ENCODE data around the gene ABCB1.
"Not testable (repeated sequence)": the region's sequence is repeated elsewhere in the genome, so short reads cannot be mapped to it uniquely, and the experiment has no call there.

ABCB1 gene

GRCh38 chr7:87575521-87575920 is 25.2 kb downstream of the ABCB1 start:
- no peak for DNase-seq (ENCODE audit: low spot score)

GRCh38 chr7:87574630-87575029 is 26.1 kb downstream of the ABCB1 start:
- DNase-seq (ENCODE audit: low spot score): no peak

DNA sequence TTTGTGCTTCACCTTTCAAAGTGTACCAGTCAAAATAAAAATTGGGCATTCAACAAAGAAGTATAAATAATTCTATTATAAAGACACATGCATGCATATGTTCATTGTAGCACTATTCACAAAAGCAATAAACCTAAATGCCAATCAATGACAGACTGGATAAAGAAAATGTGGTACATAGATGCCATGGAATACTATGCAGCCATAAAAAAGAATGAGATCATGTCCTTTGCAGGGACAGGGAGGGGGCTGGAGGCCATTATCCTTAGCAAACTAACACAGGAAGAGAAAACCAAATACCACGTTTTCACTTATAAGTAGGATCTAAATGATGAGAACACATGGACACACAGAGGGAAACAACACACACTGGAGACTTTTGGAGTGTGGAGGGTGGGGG is 28.2 kb downstream of the ABCB1 start:
- DNase-seq (ENCODE audit: low spot score): not testable (repeated sequence)

- no peak for DNase-seq (ENCODE audit: low spot score)
These were observed 30.5 kb downstream of the ABCB1 start for GRCh38 chr7:87570178-87570577.

- DNase-seq (ENCODE audit: low spot score): no peak
These were observed 33.6 kb downstream of the ABCB1 start for GRCh38 chr7:87567052-87567451.

GRCh38 chr7:87566311-87566900 is 34.3 kb downstream of the ABCB1 start:
- DNase-seq (ENCODE audit: low spot score): no peak

DNA sequence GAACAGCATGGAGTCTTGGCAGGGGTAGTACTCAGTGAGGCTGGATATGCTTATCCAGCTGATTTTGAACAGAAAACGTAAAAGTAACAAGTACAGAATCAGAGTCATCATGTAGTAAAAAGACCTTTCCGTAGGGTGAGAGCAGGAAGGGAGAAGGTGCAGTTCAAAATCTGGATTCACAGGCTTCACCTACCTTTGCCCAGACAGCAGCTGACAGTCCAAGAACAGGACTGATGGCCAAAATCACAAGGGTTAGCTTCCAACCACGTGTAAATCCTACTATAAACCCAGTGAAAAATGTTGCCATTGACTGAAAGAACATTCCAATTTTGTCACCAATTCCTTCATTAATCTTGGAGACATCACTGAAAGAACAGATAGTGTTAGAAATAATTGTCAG is 34.8 kb downstream of the ABCB1 start:
- no peak for DNase-seq (ENCODE audit: low spot score)

DNA sequence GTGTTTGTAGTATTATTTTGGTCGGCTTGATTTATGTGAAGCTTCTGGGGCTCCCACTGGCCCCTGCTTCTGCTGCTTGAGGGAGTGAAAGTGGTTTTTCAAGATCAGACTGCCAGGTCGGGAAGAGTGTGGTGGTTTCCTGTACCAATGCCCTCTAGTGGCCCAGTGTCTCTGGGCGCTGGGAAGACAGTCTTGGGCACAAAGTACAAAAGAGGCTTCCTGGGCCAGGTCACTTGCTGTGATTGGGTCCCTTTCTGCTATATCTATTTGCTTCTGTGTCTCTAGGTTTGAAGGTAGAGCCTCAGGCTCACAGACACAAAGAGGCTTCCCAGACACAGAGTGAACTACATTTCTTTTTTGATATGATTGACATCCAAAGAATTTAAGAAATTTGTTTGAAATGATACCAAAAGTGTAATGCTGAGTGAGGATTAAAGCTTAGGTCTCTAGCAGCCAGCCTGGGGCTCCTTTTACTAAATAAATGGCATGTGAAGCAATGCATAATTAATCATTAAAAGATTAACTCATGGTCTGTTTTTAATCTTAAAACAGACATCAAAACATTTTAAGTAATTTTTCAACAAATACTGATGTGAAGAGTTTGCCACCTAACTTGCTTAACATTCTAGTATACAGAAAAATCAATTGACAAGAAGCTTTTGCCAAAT is 36.3 kb downstream of the ABCB1 start:
- peak; percentile 22 for DNase-seq (ENCODE audit: low spot score)

DNA sequence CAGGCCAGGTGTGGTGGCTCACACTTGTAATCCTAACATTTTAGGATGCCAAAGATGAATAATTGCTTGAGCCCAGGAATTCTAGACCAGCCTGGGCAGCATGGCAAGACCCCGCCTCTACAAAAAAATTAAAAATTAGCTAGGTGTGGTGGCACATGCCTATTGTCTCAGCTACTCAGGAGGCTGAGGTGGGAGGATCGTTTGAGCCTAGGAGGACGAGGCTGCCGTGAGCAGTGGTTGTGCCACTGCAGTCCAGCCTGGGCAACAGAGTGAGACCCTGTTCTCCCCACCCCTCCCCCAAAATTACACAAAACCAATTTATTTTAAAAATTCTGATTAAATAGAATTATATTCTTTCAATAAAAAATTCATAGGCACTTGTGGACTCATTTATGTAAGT is 39.0 kb downstream of the ABCB1 start:
- no peak for DNase-seq (ENCODE audit: low spot score)

DNA sequence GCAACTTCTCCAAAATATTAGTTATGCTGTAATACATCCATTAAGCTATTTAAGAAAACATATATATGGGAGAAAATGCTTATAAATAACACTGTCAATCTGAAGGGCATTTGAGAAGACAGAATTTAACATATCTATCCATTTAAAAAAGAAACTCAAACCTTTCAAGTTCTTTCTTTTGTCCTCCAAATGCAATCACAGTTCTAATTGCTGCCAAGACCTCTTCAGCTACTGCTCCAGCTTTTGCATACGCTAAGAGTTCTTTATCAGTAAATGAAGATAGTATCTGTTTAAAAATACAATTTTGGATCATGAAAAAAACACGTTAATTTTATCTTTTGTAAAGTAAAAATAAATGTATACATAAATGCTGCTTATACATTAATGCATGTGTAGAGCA is 39.6 kb downstream of the ABCB1 start:
- no peak for DNase-seq (ENCODE audit: low spot score)

GRCh38 chr7:87552351-87552900 is 48.3 kb downstream of the ABCB1 start:
- DNase-seq (ENCODE audit: low spot score): no peak

- DNase-seq (ENCODE audit: low spot score): no peak
These were observed 52.4 kb downstream of the ABCB1 start for GRCh38 chr7:87548123-87548919.

DNA sequence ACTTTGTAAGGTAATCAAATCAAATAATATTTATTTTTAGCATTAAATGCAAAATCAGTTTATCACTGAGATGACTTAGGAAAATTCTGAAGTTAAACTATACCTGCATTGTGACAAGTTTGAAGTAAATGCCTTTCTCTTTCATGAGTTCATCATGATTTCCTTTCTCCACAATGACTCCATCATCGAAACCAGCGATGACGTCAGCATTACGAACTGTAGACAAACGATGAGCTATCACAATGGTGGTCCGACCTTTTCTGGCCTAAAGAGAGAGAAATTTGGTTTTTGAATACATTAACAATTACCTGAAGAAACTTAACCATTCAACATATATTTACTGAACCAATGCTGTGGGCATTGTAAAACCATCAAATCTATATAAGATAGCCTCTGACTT is 54.9 kb downstream of the ABCB1 start:
- no peak for DNase-seq (ENCODE audit: low spot score)

DNA sequence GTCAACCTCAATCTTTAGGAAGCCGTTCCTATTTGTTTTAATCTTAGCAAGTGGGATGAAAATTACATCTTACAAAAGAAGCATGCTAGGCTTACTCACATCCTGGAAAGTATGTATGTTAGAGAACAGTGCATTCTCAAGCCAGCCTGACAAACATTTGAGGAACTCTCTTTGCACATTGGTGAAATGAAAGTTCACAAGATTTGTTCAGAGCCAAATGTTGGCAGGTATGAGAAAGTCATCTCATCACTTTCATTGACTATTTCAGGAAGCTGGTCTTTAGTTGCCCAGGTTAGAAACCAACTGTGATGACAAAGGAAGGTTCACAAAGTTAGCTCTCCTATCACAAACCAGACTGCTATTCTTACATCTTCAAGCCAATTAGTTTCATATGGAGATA is 57.1 kb downstream of the ABCB1 start:
- no peak for DNase-seq (ENCODE audit: low spot score)

- no peak for DNase-seq (ENCODE audit: low spot score)
These were observed 59.0 kb downstream of the ABCB1 start for GRCh38 chr7:87541648-87542047.

GRCh38 chr7:87538052-87538451 is 62.6 kb downstream of the ABCB1 start:
- DNase-seq (ENCODE audit: low spot score): no peak

DNA sequence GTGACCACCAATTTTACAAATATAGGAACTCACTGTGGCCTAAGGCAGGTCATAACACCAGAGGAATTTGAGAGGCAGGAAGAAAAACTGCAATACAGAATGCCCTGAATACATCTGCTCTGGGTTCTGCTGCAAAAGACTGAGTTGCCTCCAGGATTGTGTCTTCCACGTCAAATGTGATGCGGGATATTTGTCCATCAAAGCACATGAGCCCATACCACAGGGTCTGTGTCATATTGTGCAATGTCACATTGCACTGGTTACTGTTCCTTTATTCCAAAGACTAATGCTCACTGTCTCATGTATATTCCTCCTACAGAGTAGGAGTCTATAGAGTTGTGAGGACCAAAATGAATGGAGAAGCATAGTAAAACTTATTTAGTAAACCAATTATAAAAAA is 66.6 kb downstream of the ABCB1 start:
- no peak for DNase-seq (ENCODE audit: low spot score)

DNA sequence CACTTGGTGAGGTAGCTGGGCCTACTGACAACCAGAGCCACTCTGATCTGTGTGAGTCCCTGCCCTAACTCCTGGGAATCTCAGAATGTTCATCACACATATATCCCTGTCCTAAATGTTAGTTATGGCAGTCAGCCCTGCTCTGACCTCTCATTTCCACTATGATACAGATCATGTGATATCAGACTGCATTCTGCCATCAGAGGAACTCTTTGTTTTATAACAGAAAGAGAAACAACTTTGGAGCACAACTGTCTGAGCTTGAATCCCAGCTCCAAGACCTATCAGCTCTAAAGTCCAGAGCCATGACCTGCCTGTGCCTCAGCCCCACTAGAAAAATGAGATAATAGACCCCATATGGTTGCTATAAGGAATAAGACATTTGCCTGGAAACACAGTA is 70.6 kb downstream of the ABCB1 start:
- no peak for DNase-seq (ENCODE audit: low spot score)

GRCh38 chr7:87528730-87529129 is 72.0 kb downstream of the ABCB1 start:
- DNase-seq (ENCODE audit: low spot score): no peak

DNA sequence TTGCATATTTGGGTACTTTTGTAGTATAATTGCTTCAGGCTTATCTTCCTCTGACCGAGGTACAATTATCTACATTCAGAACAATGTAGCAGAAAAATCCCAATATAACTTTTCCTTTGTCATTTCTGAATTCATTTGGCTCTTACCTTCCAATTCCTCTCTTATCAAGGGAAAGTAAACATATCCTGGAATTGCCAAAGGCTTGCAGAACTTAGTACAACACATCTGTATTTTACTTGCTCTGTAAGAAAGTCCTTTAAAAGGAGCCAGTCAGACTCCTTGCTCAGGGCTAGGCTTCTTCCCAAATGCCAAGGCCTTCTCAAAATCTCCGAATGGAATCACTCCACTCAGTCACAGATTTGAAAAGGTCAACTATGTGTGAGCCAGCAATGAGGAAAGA is 81.9 kb downstream of the ABCB1 start:
- DNase-seq (ENCODE audit: low spot score): no peak

DNA sequence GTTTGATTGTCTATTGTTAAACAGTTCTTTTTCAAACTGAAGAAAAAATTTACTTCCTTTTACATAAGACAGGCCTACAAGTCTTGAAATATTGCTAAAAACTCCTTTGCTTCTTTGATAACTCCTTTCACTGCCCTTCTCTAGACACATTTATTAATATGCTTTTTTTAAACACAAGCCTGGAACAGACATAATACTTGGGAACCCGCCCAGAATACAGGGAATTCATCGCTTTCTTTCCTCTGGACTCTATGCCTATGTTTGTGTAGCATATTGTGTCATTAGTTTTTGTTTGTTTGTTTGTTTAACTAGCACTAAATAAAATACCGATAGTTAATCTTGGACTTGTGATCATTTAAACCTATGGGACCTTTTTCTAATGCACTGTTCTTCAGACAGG is 82.8 kb downstream of the ABCB1 start:
- no peak for DNase-seq (ENCODE audit: low spot score)

GRCh38 chr7:87517136-87517815 is 83.4 kb downstream of the ABCB1 start:
- DNase-seq (ENCODE audit: low spot score): no peak
